ENCODE measurements around the gene ZNF283.

The ZNF283 gene

DNA sequence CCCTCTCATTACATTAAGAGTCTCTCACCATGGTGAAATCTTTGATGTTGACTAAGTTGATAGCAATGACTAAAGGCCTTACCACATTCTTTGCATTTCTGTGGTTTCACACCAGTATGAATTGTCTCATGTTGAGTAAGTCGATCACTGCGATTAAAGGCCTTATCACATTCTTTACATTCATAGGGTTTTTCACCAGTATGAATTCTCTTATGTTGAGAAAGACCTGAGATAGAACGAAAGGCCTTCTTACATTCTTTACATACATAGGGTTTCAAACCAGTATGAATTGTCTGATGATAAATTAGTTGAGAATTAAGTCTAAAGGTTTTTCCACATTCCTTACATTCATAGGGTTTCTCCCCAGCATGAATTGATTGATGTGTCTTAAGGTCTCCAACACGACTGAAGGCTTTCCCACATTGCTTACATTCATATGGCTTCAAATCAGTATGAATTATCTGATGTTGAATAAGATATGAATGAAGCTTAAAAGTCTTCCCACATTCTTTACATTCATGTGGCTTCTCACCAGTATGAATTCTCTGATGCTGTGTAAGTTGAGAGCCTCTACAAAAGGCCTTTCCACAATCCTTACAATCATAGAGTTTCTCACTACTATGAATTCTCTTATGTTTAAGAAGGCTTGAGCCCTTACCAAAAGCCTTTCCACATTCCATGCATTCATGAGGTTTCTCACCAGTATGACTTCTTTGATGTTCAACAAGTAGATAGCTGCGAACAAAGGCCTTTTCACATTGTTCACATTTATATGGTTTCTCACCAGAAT is 45.6 kb downstream of the ZNF283 start:
- peak; percentile 44 for DNase-seq

GRCh38 chr19:43880483-43880882 is 53.4 kb downstream of the ZNF283 start:
- DNase-seq: no peak

- no peak for DNase-seq
Observed at GRCh38 chr19:43883864-43884263, 56.7 kb downstream of the ZNF283 start, which contains the start of gene ZNF404. Gene ZNF404, minus strand, starts transcription at chr19:43883964.

GRCh38 chr19:43895727-43896308 is 68.7 kb downstream of the ZNF283 start:
- DNase-seq: no peak
